ENCODE results near the gene CAPG.

GRCh38 chr2:85444629-85445172, 34.5 kb upstream of the CAPG start:
- TF ChIP-seq EZH2 (IDR thresholded peaks at IDR 0.05; ENCODE audit: insufficient read depth, poor library complexity, severe bottlenecking), result no peak
- TF ChIP-seq EZH2phosphoT487 (IDR thresholded peaks at IDR 0.05; ENCODE audit: insufficient read depth, low read depth), result no peak

Data from GM23248 (cell line).